CD4-positive, alpha-beta T cell (primary cell): ENCODE data around the gene CCNG2. TPM values are rescaled to one million over a fixed set of nuclear protein-coding genes. Genes with fewer than 3 reads are reported as not detected.

Source experiments
- ATAC-seq: fragments of 200-7000 bp; cut with Tn5 transposase; one replicate; pipeline ENCODE4 v1.10.0; 2022; ENCODE audit warnings: mild to moderate bottlenecking; ENCODE audit not compliant: poor library complexity
- CTCF ChIA-PET: fragments of 350-600 bp; sonication (Branson Sonifier 250); formaldehyde crosslinking; loops from one replicate; lab custom pipeline; 2021; ENCODE audit warnings: antibody characterized with exemption, inconsistent platforms; lab: Charles Lee
- POLR2A ChIA-PET: fragments of 350-600 bp; sonication (Branson Sonifier 250); formaldehyde crosslinking; loops from one replicate; lab custom pipeline; 2021; ENCODE audit warnings: antibody characterized with exemption, inconsistent platforms; lab: Charles Lee
- DNase-seq, 14 experiments: peaks; one replicate each; pipeline ENCODE4 v3.0.0-alpha.2; 2013 to 2020; ENCODE audit warnings: mixed read lengths in 2 of 14
- H3K27ac ChIP-seq, 2 donors: one replicate each; pipeline versions ENCODE4 v1.5.1 to v1.7.0; 2013; ENCODE audit warnings: low read length in 2 of 2, low read depth in 1 of 2, mild to moderate bottlenecking in 1 of 2
- H3K27me3 ChIP-seq, 2 experiments: 1 replicate in 1 of 2; 2 replicates in 1 of 2; pipeline versions ENCODE4 v1.6.1 to v1.7.0; 2013; ENCODE audit warnings: low read length in 2 of 2, control low read depth in 1 of 2, mild to moderate bottlenecking in 1 of 2, moderate library complexity in 1 of 2; ENCODE audit not compliant: insufficient read depth in 2 of 2, control insufficient read depth in 1 of 2
- H3K36me3 ChIP-seq: one replicate; pipeline ENCODE4 v1.6.1; 2013; ENCODE audit warnings: low read length, control low read depth; ENCODE audit not compliant: insufficient read depth
- H3K4me1 ChIP-seq: one replicate; pipeline ENCODE4 v1.6.1; 2013; ENCODE audit warnings: low read length, control low read depth; ENCODE audit not compliant: insufficient read depth
- H3K4me3 ChIP-seq: one replicate; pipeline ENCODE4 v1.5.1; 2013; ENCODE audit warnings: mild to moderate bottlenecking, low read length, moderate library complexity
- H3K9me3 ChIP-seq, 2 experiments: 1 replicate in 1 of 2; 2 replicates in 1 of 2; pipeline versions ENCODE4 v1.6.1 to v1.7.0; 2013; ENCODE audit warnings: low read length in 2 of 2, mild to moderate bottlenecking in 2 of 2, control low read depth in 1 of 2, moderate library complexity in 1 of 2; ENCODE audit not compliant: control insufficient read depth in 1 of 2, insufficient read depth in 1 of 2
- H3K27ac Mint-ChIP-seq: one replicate; pipeline ENCODE4 v1.8.0; 2020; ENCODE audit warnings: mixed read lengths
- H3K27me3 Mint-ChIP-seq: one replicate; pipeline ENCODE4 v1.8.0; 2021; ENCODE audit warnings: mixed read lengths
- H3K36me3 Mint-ChIP-seq: one replicate; pipeline ENCODE4 v1.8.0; 2021; ENCODE audit warnings: low read depth, mixed read lengths
- H3K4me1 Mint-ChIP-seq: one replicate; pipeline ENCODE4 v1.8.0; 2021; ENCODE audit warnings: low read depth, mixed read lengths
- H3K4me3 Mint-ChIP-seq: one replicate; pipeline ENCODE4 v1.8.0; 2020; ENCODE audit warnings: mild to moderate bottlenecking, mixed read lengths
- H3K9me3 Mint-ChIP-seq: one replicate; pipeline ENCODE4 v1.8.0; 2020; ENCODE audit warnings: mixed read lengths
- intact Hi-C, 2 experiments: fragments of 100-400 bp; cut with DNase I in 1 of 2; cut with micrococcal nuclease in 1 of 2; formaldehyde crosslinking; loops; one replicate each; pipeline versions ENCODE4 v1.15.1 to v1.9.0; 2023 to 2025; cut with DNase I, micrococcal nuclease
- total RNA-seq, 174 experiments: library from RNA in 2 of 174; stranded (reverse) in 2 of 174; gene quantifications; one replicate each; pipeline ENCODE4 v1.2.3 and lab custom pipeline; 2021 to 2026
- TF ChIP-seq, protein P1 (sequence below): fragments of 200-600 bp; IDR thresholded peaks from one replicate; pipeline ENCODE4 v1.8.0; 2022; ENCODE audit warnings: antibody characterized with exemption, mild to moderate bottlenecking

CCNG2 gene
- total RNA-seq, 2 experiments from 2014 or later, result 20.6 to 21.3 TPM

DNA sequence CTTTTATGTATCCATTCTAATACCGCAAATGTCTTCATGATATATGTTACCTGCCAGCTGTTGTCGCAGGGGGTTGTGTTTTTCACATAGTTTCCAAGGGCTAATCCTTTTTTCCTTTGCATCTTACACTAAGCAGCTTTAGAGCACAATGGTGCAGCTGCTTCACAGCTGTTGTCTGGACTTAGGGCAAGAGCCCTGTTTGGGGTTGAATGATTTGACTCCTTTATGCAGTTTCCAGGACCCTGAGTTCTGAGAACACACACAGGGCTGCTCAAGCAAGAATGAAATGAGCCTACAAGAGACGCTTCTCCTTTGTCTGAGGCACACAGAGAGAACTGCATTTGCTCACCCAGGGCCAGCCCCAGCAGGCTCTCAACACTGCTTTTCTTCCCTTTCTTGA, 20.2 kb downstream of the CCNG2 start:
- DNase-seq, result no peak
- intact Hi-C loops, result no loop called here
- H3K36me3 Mint-ChIP-seq, result no peaks in the 10 kb centered on the region
- no peaks in the 10 kb centered on the region for H3K27me3 Mint-ChIP-seq
- H3K4me1 Mint-ChIP-seq, result no peaks in the 10 kb centered on the region
- no peak for ATAC-seq
- no peak overlapping the region for H3K27ac Mint-ChIP-seq
- no peaks in the 10 kb centered on the region for H3K27me3 ChIP-seq
- no peak overlapping the region for H3K4me3 ChIP-seq
- H3K36me3 ChIP-seq, result no peaks in the 10 kb centered on the region
- no peak overlapping the region for H3K4me3 Mint-ChIP-seq
- ChIA-PET CTCF (no interaction called here), POLR2A (no interaction called here)
- TF ChIP-seq, protein P1, sequence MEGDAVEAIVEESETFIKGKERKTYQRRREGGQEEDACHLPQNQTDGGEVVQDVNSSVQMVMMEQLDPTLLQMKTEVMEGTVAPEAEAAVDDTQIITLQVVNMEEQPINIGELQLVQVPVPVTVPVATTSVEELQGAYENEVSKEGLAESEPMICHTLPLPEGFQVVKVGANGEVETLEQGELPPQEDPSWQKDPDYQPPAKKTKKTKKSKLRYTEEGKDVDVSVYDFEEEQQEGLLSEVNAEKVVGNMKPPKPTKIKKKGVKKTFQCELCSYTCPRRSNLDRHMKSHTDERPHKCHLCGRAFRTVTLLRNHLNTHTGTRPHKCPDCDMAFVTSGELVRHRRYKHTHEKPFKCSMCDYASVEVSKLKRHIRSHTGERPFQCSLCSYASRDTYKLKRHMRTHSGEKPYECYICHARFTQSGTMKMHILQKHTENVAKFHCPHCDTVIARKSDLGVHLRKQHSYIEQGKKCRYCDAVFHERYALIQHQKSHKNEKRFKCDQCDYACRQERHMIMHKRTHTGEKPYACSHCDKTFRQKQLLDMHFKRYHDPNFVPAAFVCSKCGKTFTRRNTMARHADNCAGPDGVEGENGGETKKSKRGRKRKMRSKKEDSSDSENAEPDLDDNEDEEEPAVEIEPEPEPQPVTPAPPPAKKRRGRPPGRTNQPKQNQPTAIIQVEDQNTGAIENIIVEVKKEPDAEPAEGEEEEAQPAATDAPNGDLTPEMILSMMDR, result no peak
- H3K9me3 Mint-ChIP-seq, result no peaks in the 10 kb centered on the region
- H3K27ac ChIP-seq, result no peak overlapping the region
- no peaks in the 10 kb centered on the region for H3K9me3 ChIP-seq
- H3K4me1 ChIP-seq, result no peaks in the 10 kb centered on the region

DNA sequence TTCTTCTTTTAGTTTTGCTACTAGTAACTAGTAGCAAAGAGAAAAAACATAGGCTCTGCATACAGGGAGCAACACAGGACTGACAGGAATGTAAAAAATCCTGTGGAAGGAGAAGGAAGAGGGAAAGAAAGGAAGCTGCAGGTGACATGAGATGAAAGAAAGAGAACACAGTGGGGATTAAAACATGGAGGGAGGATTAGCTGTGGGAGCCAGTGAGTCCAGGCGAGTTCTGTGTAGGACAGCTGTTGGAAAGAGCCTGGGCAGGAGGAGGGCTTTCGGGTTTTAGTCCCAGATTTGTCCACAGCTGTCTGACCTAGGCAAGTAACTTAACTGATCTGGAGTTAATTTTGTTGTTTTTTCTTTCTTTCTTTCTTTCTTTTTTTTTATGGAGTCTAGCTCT, 21.6 kb downstream of the CCNG2 start:
- no peak overlapping the region for H3K27ac Mint-ChIP-seq
- POLR2A ChIA-PET, result interaction anchor here (0.5 kb wide), 1 partner anchor 15 kb away, joined by 3 read pairs; no protein-coding TSS in a partner anchor
- H3K4me3 ChIP-seq, result no peak overlapping the region
- intact Hi-C loops, result no loop called here
- H3K36me3 ChIP-seq, result no peaks in the 10 kb centered on the region
- no peaks in the 10 kb centered on the region for H3K27me3 ChIP-seq
- CTCF ChIA-PET, result no interaction called here
- ATAC-seq (no peak), DNase-seq (no peak)
- no peaks in the 10 kb centered on the region for H3K36me3 Mint-ChIP-seq
- H3K4me1 Mint-ChIP-seq, result no peaks in the 10 kb centered on the region
- no peak overlapping the region for H3K4me3 Mint-ChIP-seq
- no peaks in the 10 kb centered on the region for H3K9me3 Mint-ChIP-seq
- no peaks in the 10 kb centered on the region for H3K4me1 ChIP-seq
- TF ChIP-seq, protein P1, result no peak
- no peaks in the 10 kb centered on the region for H3K27me3 Mint-ChIP-seq
- no peaks in the 10 kb centered on the region for H3K9me3 ChIP-seq
- no peak overlapping the region for H3K27ac ChIP-seq

- H3K27me3 ChIP-seq, result no peaks in the 10 kb centered on the region
- H3K27ac ChIP-seq, result no peak overlapping the region
- H3K9me3 ChIP-seq, result no peaks in the 10 kb centered on the region
- CTCF ChIA-PET, result no interaction called here
- no peaks in the 10 kb centered on the region for H3K36me3 ChIP-seq
- H3K27me3 Mint-ChIP-seq, result no peaks in the 10 kb centered on the region
- intact Hi-C loops, result no loop called here
- no peaks in the 10 kb centered on the region for H3K4me1 Mint-ChIP-seq
- H3K27ac Mint-ChIP-seq, result no peak overlapping the region
- DNase-seq, result no peak
- POLR2A ChIA-PET, result interaction anchor here (0.6 kb wide), 2 partner anchors 854 to 912 kb away, joined by 3 read pairs; no protein-coding TSS in a partner anchor
- no peak overlapping the region for H3K4me3 ChIP-seq
- no peak overlapping the region for H3K4me3 Mint-ChIP-seq
- H3K9me3 Mint-ChIP-seq, result no peaks in the 10 kb centered on the region
- ATAC-seq, result no peak
- no peaks in the 10 kb centered on the region for H3K4me1 ChIP-seq
- no peaks in the 10 kb centered on the region for H3K36me3 Mint-ChIP-seq
- TF ChIP-seq, protein P1, result no peak
Observed at GRCh38 chr4:77179519-77179918, 22.5 kb downstream of the CCNG2 start.
